ENCODE results near the gene KEAP1.

- TF ChIP-seq SKIL (IDR thresholded peaks at IDR 0.05; ENCODE audit: low read depth, poor library complexity, severe bottlenecking): no peak
- TF ChIP-seq, protein P1, sequence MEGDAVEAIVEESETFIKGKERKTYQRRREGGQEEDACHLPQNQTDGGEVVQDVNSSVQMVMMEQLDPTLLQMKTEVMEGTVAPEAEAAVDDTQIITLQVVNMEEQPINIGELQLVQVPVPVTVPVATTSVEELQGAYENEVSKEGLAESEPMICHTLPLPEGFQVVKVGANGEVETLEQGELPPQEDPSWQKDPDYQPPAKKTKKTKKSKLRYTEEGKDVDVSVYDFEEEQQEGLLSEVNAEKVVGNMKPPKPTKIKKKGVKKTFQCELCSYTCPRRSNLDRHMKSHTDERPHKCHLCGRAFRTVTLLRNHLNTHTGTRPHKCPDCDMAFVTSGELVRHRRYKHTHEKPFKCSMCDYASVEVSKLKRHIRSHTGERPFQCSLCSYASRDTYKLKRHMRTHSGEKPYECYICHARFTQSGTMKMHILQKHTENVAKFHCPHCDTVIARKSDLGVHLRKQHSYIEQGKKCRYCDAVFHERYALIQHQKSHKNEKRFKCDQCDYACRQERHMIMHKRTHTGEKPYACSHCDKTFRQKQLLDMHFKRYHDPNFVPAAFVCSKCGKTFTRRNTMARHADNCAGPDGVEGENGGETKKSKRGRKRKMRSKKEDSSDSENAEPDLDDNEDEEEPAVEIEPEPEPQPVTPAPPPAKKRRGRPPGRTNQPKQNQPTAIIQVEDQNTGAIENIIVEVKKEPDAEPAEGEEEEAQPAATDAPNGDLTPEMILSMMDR (IDR thresholded peaks at IDR 0.05 in 2 of 3, conservative IDR thresholded peaks at IDR 0.05 in 1 of 3; ENCODE audit: control insufficient read depth in 2 of 3, extremely low read depth in 1 of 3, insufficient read depth in 1 of 3, low read depth in 3 of 3, low read length in 3 of 3): no peak
- no peak for TF ChIP-seq NFYA (IDR thresholded peaks at IDR 0.05; ENCODE audit: borderline replicate concordance, low read depth, low read length)
- no peak for TF ChIP-seq MXI1 (IDR thresholded peaks at IDR 0.05; ENCODE audit: low read depth, low read length)
- TF ChIP-seq TCF12 (IDR thresholded peaks at IDR 0.05; ENCODE audit: low read depth, low read length): no peak
- no peak for TF ChIP-seq USF1 (IDR thresholded peaks at IDR 0.05; ENCODE audit: borderline replicate concordance, extremely low read length, insufficient read depth, low read depth, low read length)
- no peak for TF ChIP-seq GABPA (IDR thresholded peaks at IDR 0.05; ENCODE audit: low read depth)
- TF ChIP-seq RELA (IDR thresholded peaks at IDR 0.05; ENCODE audit: borderline replicate concordance, partially characterized antibody): no peak
- TF ChIP-seq, protein P2, sequence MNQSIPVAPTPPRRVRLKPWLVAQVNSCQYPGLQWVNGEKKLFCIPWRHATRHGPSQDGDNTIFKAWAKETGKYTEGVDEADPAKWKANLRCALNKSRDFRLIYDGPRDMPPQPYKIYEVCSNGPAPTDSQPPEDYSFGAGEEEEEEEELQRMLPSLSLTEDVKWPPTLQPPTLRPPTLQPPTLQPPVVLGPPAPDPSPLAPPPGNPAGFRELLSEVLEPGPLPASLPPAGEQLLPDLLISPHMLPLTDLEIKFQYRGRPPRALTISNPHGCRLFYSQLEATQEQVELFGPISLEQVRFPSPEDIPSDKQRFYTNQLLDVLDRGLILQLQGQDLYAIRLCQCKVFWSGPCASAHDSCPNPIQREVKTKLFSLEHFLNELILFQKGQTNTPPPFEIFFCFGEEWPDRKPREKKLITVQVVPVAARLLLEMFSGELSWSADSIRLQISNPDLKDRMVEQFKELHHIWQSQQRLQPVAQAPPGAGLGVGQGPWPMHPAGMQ (IDR thresholded peaks at IDR 0.05; ENCODE audit: borderline replicate concordance): no peak
- no peak for TF ChIP-seq POLR2A (IDR thresholded peaks at IDR 0.05; ENCODE audit: low read depth, low read length)
- no peak for TF ChIP-seq SMC3 (IDR thresholded peaks at IDR 0.05; ENCODE audit: borderline replicate concordance, low read length)
- no peak for TF ChIP-seq RCOR1 (conservative IDR thresholded peaks at IDR 0.05; ENCODE audit: low read depth, low read length)
- no peak for TF ChIP-seq RAD21 (IDR thresholded peaks at IDR 0.05; ENCODE audit: insufficient read depth, low read depth, low read length)
- TF ChIP-seq, protein P3, sequence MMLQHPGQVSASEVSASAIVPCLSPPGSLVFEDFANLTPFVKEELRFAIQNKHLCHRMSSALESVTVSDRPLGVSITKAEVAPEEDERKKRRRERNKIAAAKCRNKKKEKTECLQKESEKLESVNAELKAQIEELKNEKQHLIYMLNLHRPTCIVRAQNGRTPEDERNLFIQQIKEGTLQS (IDR thresholded peaks at IDR 0.05; ENCODE audit: borderline replicate concordance, extremely low read depth, low read depth, low read length): no peak
These were observed 24.7 kb downstream of the KEAP1 start for GRCh38 chr19:10478476-10478875.

Data from GM12878 (cell line).